ENCODE measurements around the gene LMO7.
A peak's percentile ranks its signal among the peaks of the same experiment; 100 is the strongest.

Gene LMO7

GRCh38 chr13:75843991-75844390 is 207.9 kb downstream of the LMO7 start:
- no peak for DNase-seq (ENCODE audit: low read depth)

GRCh38 chr13:75847588-75847987 is 211.5 kb downstream of the LMO7 start:
- no peak for DNase-seq (ENCODE audit: low read depth)

DNA sequence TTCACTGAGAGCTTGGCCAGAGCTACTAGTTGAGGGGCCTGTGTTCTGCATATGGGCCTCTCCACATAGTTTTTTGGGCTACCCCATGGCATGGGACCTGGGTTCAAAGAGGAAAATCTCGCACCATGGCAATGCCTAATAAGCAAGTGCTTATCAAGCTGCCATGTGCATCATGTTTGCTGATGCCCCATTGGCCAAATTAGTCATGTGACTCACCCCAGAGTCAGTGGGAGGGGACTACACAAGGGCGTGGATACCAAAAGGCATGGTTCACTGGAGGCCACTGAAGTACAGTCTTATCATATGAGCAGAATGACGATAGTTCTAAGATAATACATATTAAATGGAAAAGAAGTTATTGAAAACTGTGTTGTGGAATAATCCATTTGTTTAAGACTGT is 214.8 kb downstream of the LMO7 start:
- no peak for DNase-seq (ENCODE audit: low read depth)

GRCh38 chr13:75855216-75855615 is 219.1 kb downstream of the LMO7 start:
- DNase-seq (ENCODE audit: low read depth): no peak

DNA sequence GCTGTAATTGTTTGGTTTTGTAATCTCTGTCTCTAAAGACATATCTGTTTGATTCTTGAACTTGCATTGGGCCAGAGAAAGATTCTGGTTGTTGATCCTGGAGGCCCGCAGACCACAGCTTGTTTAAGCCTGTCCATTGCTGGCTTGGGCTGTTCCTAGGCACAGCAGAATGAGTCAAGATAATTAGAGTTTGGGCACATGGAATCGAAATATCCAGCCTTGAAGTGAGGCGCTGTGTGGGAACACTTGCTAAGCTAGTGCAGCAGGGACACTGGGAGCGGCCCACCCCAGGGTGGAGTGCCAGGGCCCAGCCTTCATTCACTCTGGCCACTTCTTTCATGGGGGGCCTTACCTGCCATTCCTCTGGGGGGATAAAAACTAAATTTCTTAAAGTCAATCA is 219.7 kb downstream of the LMO7 start:
- no peak for DNase-seq (ENCODE audit: low read depth)

GRCh38 chr13:75857291-75857690 is 221.2 kb downstream of the LMO7 start:
- DNase-seq (ENCODE audit: low read depth): no peak

DNA sequence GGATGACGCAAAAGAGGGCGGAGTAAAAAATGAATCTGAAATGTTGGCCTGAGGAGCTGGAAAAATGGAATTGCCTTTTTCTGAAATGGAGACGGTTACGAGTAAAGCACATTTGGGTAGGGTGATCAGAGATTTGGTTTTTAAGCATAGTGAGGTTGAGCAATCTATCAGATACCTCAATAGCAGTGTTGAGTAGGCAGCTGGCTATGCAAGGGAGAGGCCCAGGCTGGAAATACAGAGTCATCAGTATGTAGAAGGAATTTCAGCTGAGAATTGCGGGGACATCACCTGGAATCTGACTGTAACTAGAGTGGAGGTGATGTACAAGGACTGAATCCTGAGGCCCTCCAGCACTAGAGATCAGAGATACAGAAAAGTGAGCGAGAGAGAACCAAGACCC is 224.8 kb downstream of the LMO7 start:
- no peak for DNase-seq (ENCODE audit: low read depth)

DNA sequence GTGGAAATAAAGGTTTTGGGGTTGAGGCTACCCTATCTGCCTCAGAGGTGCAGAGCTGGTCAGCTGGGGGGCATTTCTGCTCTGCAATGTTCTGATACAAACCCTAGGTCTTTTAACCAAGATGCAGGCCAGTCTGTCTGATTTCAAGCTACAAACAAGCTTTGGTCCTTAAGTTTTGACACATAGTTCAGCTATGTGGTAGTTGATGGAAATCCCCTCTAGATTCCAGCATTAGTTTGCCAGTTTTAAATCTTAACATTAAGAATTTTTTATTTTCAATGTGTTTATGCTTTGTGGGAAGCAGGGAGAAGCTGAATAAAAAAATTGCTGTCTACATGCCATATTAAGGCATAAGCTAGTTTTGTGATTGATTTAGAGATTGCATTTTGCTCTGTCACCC is 225.7 kb downstream of the LMO7 start:
- no peak for DNase-seq (ENCODE audit: low read depth)

DNA sequence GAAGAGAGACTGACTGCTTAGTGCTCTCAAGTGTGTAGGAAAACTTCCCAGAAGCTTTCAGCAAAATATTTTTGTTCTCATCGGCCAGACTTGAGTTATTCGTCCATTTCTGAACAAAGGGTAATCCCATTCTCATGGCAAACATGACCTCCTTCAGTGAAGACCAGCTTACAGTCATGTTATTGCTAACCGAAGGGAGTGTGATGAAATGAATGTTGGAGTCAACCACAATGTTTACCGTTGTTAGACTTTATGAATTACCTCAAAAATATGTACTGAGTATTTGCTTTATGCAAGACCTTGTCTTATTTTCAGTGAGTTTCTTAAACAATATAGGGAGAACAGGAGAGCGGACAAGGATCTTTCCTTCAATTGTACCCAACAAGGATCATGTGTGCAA is 228.6 kb downstream of the LMO7 start:
- no peak for DNase-seq (ENCODE audit: low read depth)

- DNase-seq (ENCODE audit: low read depth): no peak
These were observed 231.4 kb downstream of the LMO7 start for GRCh38 chr13:75867379-75868117.

GRCh38 chr13:75869981-75870380 is 233.9 kb downstream of the LMO7 start:
- no peak for DNase-seq (ENCODE audit: low read depth)

DNA sequence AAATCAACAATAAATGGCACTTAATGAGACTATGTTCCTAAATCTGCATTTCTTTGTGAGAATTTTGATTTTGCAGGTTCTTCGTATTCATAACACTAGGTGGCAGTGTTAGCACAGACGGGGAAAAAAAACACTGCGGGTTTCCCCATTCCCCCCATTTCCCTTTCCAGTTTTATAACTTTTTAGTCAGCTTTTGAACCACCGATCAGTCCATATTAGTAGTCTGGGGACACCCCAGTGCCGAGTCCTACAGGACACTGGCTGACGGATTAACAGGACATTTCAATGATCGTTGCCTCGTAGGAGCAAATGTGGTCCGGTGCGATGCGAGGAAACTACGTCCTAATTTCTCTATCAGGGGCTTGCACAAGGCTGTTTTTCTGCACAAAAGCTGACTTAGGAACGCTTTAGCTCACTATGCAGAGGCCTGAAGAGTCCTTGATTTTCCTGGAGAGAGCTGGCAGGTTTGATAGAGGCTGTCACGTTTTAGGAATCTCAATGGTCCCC is 234.3 kb downstream of the LMO7 start:
- no peak for DNase-seq (ENCODE audit: low read depth)

DNA sequence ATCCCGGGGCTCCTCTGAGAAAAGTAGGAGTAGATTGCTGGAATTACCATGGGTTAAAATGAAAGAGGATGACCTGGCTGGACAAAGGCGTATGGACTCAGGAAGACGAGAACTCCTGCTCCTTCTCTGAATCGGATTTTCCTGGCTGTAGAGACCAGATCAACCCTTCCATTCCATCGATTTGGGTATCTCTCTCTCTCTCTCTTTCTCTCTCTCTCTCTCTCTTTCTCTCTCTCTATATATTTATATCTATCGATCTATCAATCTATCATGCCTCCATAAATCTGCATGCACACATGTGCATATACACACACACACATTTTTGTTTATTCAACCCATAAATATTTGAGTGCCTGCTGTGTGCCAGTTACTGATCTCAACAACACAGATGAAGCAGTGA is 234.9 kb downstream of the LMO7 start:
- no peak for DNase-seq (ENCODE audit: low read depth)

DNA sequence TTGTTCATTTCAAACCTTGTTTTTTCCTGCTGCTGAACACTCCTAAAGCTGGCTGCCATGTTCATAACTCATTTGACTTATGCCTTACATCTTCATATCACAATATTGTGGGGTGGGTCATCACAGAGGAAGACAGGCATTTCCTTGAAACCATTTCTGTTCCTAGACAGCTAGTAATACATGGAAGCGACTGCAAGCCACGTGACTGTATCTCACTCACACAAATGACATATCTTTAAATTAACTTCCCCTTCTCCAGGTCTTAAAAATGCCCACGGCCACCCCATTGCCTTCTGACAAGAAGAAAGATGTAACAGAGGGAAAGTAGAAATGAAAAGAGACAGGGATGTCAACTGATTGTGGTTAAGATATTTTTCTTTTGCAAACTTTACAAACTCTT is 236.8 kb downstream of the LMO7 start:
- no peak for DNase-seq (ENCODE audit: low read depth)

- DNase-seq (ENCODE audit: low read depth): no peak
These were observed 237.4 kb downstream of the LMO7 start for GRCh38 chr13:75873494-75873893.

GRCh38 chr13:75875450-75875849 is 239.3 kb downstream of the LMO7 start:
- no peak for DNase-seq (ENCODE audit: low read depth)

DNA sequence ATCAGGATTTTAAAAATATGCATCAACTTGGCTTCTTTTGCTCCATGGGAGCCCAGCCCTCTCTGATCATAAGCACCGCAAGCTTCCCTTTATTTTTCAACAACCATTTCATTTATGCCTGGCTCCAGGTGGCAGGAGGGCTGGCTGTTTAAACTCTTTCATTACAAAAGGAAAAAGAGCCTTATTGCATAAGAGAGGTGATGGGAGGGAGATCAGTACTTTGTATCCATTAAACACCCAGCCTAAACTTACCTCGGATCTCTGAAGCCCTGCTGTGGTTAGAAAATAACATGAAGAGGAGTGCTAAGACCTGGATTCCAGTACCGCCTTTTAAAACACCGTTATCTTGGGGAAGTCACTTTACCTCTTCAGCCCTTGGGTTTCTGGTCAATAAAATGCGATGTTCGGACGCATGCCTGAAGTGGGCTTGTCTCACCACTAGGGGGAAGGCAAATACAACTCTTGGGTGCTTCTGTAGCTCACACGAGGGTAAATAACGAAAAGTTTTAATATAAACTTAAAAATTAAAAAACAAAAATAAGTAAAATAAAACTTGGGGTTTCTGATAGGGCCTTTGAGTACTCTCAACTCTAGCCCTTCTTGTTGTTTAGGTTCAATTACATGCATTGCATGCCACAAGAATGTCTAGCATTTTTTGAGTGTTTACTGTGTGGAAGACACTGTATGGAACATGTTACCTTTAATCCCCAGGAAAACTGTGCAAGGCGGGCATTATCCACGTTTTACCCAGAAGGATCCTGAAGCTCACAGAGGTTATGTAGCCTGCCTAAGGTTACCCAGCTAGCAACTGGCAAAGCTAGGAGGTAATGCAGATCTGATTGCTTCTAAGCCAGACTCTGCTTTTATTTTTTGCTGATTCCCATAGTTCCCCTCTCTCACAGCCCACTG is 240.3 kb downstream of the LMO7 start:
- DNase-seq (ENCODE audit: low read depth): peak; percentile 29

- DNase-seq (ENCODE audit: low read depth): no peak
These were observed 240.9 kb downstream of the LMO7 start for GRCh38 chr13:75877071-75877470.

DNA sequence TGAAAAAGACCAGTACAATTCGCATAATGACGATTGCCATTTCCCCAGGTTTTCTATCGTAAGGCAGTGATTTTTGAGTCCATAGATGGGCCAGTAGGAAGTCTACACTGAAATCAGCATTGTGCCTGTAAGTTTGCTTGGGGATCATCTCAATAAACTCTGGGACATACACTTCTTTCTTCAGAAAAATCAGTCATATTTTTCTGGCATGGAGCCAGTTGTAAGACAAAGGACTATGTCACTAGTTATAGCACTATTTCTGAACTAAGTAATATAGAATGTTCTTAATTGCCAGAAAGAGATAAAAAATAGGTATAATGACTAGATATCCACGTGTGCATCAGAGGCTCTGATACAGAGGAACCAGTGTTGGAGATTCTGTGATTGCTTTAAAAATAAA is 243.5 kb downstream of the LMO7 start:
- no peak for DNase-seq (ENCODE audit: low read depth)

- no peak for DNase-seq (ENCODE audit: low read depth)
These were observed 245.1 kb downstream of the LMO7 start for GRCh38 chr13:75881109-75881775.

DNA sequence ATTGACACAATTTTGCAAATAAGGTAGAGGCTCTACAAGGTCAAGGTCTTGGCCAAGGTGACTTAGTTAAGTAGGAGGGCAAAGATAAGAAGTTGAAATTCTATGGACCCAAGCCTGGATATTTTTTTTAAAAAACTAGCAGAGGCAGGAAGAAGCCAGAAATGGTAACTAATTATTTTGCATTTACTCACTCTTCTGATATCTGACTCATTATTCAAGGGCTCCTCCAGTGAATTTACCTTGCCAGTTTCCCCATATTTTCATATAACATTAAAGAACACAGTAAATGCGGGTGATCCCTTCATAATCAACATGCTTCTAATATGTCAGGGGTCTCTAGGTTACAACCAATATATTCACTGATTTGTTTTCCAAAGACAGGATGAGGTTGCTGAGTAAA is 246.1 kb downstream of the LMO7 start:
- no peak for DNase-seq (ENCODE audit: low read depth)

- no peak for DNase-seq (ENCODE audit: low read depth)
These were observed 253.3 kb downstream of the LMO7 start for GRCh38 chr13:75889427-75889826.

DNA sequence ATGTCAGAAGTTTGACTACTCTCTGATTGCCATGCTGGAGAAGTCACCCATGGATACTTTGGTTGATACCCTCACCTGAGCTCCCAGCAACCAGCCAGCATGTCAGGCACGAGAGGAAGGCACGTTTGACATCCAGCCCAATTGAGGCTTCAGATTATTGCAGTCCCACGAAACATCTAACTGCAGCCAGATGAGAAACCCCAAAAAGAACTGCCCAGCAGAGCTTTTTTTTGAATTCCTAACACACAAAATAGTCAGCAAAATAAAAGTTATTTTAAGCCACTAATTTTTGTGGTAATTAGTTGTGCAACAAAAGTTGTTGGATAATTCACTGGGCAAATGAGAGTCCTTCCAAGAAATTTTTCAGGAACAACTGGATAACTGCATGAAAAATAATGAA is 259.0 kb downstream of the LMO7 start:
- no peak for DNase-seq (ENCODE audit: low read depth)

All from activated T-cell treated with anti-CD3 and anti-CD28 coated beads for 48 hours (primary cell).